DOHH2 (cell line): Measurements from ENCODE around the gene LRP11.

Experiments used
- H3F3A ChIP-seq: fragments of 200-600 bp; sonication (generic), shearing (Covaris generic); 2 replicates; pipeline ENCODE4 v1.6.0; 2016; ENCODE audit warnings: antibody characterized with exemption, mild to moderate bottlenecking; ENCODE audit not compliant: control insufficient read depth, insufficient read depth
- H3K27ac ChIP-seq: fragments of 200-600 bp; sonication (generic); 2 replicates; pipeline ENCODE4 v1.5.1; 2014; ENCODE audit warnings: low read depth, mild to moderate bottlenecking, low read length, moderate library complexity
- H3K27me3 ChIP-seq: fragments of 200-600 bp; sonication (generic); 2 replicates; pipeline ENCODE4 v1.6.1; 2014; ENCODE audit warnings: mild to moderate bottlenecking, low read length, mixed read lengths; ENCODE audit not compliant: control insufficient read depth
- H3K36me3 ChIP-seq: fragments of 200-600 bp; sonication (generic); 2 replicates; pipeline ENCODE4 v1.6.1; 2014; ENCODE audit warnings: mild to moderate bottlenecking, low read length, moderate library complexity, mixed read lengths; ENCODE audit not compliant: control insufficient read depth
- H3K4me1 ChIP-seq: fragments of 200-600 bp; sonication (generic); 2 replicates; pipeline ENCODE4 v1.6.1; 2014; ENCODE audit warnings: mild to moderate bottlenecking, low read length, mixed read lengths; ENCODE audit not compliant: control insufficient read depth
- H3K4me2 ChIP-seq: fragments of 200-600 bp; sonication (generic); 2 replicates; pipeline ENCODE4 v1.6.0; 2014; ENCODE audit warnings: mild to moderate bottlenecking, low read length, moderate library complexity
- H3K4me3 ChIP-seq: fragments of 200-600 bp; sonication (generic); 2 replicates; pipeline ENCODE4 v1.5.1; 2014; ENCODE audit warnings: mild to moderate bottlenecking, low read length, mixed read lengths
- H3K79me2 ChIP-seq: fragments of 200-600 bp; sonication (generic); 2 replicates; pipeline ENCODE4 v1.6.1; 2014; ENCODE audit warnings: mild to moderate bottlenecking, low read length, mixed read lengths; ENCODE audit not compliant: control insufficient read depth
- H3K9me2 ChIP-seq: fragments of 200-600 bp; sonication (generic); replicated peaks from 2 replicates; pipeline ENCODE4 v1.6.1; 2014; ENCODE audit warnings: mild to moderate bottlenecking, low read length, mixed read lengths; ENCODE audit not compliant: control insufficient read depth
- H3K9me3 ChIP-seq: fragments of 200-600 bp; sonication (generic); 2 replicates; pipeline ENCODE4 v1.6.1; 2014; ENCODE audit warnings: antibody characterized with exemption, low read length, mixed read lengths; ENCODE audit not compliant: control insufficient read depth, insufficient read depth
- H4K20me1 ChIP-seq: fragments of 200-600 bp; sonication (generic); 2 replicates; pipeline ENCODE4 v1.6.0; 2014; ENCODE audit warnings: low read depth, mild to moderate bottlenecking, antibody characterized with exemption, low read length, moderate library complexity; ENCODE audit not compliant: control insufficient read depth, insufficient read depth
- EZH2phosphoT487 ChIP-seq: fragments of 200-600 bp; sonication (generic); IDR thresholded peaks from 2 replicates; pipeline ENCODE4 v1.6.1; 2017; ENCODE audit warnings: borderline replicate concordance, mild to moderate bottlenecking, antibody characterized with exemption, low read length, moderate library complexity, mixed read lengths
- TF ChIP-seq, protein P1 (sequence below): fragments of 200-600 bp; sonication (generic); IDR thresholded peaks from one replicate; pipeline ENCODE4 v1.5.1; 2014; ENCODE audit warnings: antibody characterized with exemption, mild to moderate bottlenecking, low read depth, low read length; ENCODE audit not compliant: poor library complexity, severe bottlenecking

Gene LRP11

DNA sequence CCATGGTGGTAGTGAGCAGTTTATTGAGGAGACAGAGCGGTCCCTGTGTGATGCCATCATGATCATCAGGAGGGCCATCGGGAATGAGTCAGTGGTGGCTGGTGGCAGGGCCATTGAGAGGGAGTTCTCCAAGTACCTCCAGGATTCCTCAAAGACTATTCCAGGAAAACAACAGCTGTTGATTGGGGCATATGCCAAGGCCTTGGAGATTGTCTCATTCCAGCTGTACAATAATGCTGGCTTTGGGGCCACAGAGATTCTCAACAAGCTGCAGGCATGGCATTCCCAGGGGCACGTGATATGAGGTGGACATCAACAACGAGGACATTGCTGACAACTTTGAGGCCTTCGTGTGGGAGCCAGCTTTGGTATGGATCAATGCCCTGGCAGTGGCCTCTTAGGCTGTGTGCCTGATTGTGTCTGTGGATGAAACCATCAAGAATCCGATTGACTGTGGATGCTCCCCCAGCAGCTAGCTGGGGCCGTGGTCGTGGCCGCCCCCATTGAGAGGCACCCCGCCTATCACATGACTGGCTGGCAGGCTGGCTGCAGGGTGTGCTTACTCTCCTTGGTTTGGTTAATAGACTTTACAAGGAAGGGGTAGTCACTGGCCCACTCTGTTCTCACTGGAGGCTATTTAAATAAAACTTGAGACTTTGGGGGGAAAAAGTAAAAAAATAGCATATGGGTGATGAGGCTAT is 17.1 kb upstream of the LRP11 start:
- Histone ChIP-seq H3K4me1 (no peaks in the 10 kb centered on the region), H3K36me3 (no peaks in the 10 kb centered on the region), H3F3A (no peaks in the 10 kb centered on the region), H3K4me2 (no peak overlapping the region), H3K27ac (no peak overlapping the region), H3K4me3 (no peak overlapping the region), H3K9me3 (no peaks in the 10 kb centered on the region), H3K9me2 (no peaks in the 10 kb centered on the region), H3K27me3 (peaks cover 21% of the 10 kb centered on the region), H3K79me2 (no peaks in the 10 kb centered on the region), H4K20me1 (no peaks in the 10 kb centered on the region)
- no peak for TF ChIP-seq EZH2phosphoT487
- TF ChIP-seq, protein P1, sequence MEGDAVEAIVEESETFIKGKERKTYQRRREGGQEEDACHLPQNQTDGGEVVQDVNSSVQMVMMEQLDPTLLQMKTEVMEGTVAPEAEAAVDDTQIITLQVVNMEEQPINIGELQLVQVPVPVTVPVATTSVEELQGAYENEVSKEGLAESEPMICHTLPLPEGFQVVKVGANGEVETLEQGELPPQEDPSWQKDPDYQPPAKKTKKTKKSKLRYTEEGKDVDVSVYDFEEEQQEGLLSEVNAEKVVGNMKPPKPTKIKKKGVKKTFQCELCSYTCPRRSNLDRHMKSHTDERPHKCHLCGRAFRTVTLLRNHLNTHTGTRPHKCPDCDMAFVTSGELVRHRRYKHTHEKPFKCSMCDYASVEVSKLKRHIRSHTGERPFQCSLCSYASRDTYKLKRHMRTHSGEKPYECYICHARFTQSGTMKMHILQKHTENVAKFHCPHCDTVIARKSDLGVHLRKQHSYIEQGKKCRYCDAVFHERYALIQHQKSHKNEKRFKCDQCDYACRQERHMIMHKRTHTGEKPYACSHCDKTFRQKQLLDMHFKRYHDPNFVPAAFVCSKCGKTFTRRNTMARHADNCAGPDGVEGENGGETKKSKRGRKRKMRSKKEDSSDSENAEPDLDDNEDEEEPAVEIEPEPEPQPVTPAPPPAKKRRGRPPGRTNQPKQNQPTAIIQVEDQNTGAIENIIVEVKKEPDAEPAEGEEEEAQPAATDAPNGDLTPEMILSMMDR: no peak

DNA sequence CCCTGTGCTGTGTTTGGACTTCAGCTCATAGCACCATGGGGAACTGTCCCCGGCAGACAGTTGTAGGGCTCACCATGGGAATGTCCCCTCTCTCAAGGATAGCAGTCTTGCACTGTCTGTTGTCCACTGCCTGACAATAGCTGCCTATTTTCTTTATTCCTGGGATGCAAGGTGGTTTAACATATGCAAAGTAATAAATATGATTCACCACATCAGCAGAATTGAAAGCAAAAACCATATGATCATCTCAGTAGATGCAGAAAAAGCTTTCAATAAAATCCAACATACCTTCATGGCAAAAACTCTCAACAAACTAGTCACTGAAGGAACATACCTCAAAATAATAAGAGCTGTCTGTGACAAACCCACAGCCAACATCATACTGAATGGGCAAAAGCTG is 13.5 kb upstream of the LRP11 start:
- H3K9me2 ChIP-seq: no peaks in the 10 kb centered on the region
- H3K79me2 ChIP-seq: no peaks in the 10 kb centered on the region
- no peak for TF ChIP-seq EZH2phosphoT487
- TF ChIP-seq, protein P1: no peak
- no peak overlapping the region for H3K27ac ChIP-seq
- H3K4me1 ChIP-seq: no peaks in the 10 kb centered on the region
- no peak overlapping the region for H3K4me3 ChIP-seq
- H3K36me3 ChIP-seq: no peaks in the 10 kb centered on the region
- no peaks in the 10 kb centered on the region for H3K9me3 ChIP-seq
- no peaks in the 10 kb centered on the region for H3F3A ChIP-seq
- no peaks in the 10 kb centered on the region for H4K20me1 ChIP-seq
- peaks cover 21% of the 10 kb centered on the region for H3K27me3 ChIP-seq
- no peak overlapping the region for H3K4me2 ChIP-seq

GRCh38 chr6:149876241-149876933 is 12.2 kb upstream of the LRP11 start:
- Histone ChIP-seq H3K4me1 (no peaks in the 10 kb centered on the region), H3K36me3 (no peaks in the 10 kb centered on the region), H3K4me3 (no peak overlapping the region), H3K27me3 (peaks cover 16% of the 10 kb centered on the region), H3K4me2 (no peak overlapping the region), H3K9me3 (peaks cover 6% of the 10 kb centered on the region; the same call in 1 of the 2 replicates), H3K79me2 (no peaks in the 10 kb centered on the region), H3F3A (no peaks in the 10 kb centered on the region), H4K20me1 (no peaks in the 10 kb centered on the region), H3K27ac (no peak overlapping the region), H3K9me2 (no peaks in the 10 kb centered on the region)
- no peak for TF ChIP-seq EZH2phosphoT487
- TF ChIP-seq, protein P1: no peak
